GM13977 (cell line): ENCODE data around the gene SCN3B.

ENCODE experiments used
- DNase-seq: peaks from one replicate; pipeline ENCODE4 v3.0.0; 2012; ENCODE audit warnings: low spot score
- CTCF ChIP-seq: IDR thresholded peaks from 2 replicates; pipeline ENCODE4 v1.5.1; 2012; ENCODE audit warnings: mild to moderate bottlenecking, control low read depth; ENCODE audit not compliant: insufficient read depth; ENCODE audit errors: extremely low read depth, missing control alignments
- in situ Hi-C: fragments of 300-500 bp; cut with MboI; formaldehyde crosslinking; loops from one replicate; pipeline ENCODE4 v1.12.0; 2022; ENCODE audit warnings: low sequenced_read_pairs, low pct_unique_long_range_greater_than_20kb, mixed read lengths, inconsistent platforms; ENCODE audit not compliant: unreplicated experiment

SCN3B gene

GRCh38 chr11:123588117-123588863 lies 66.1 kb downstream of the SCN3B start:
- TF ChIP-seq CTCF = no peak
- in situ Hi-C loops = no loop called here
- DNase-seq = no peak

- no peak for TF ChIP-seq CTCF
- no peak for DNase-seq
- in situ Hi-C loops = no loop called here
Measured at GRCh38 chr11:123587559-123587958, 66.9 kb downstream of the SCN3B start.

- DNase-seq = no peak
- in situ Hi-C loops = no loop called here
- TF ChIP-seq CTCF = no peak
Measured at GRCh38 chr11:123587044-123587443, 67.4 kb downstream of the SCN3B start.

- DNase-seq = no peak
- no peak for TF ChIP-seq CTCF
- in situ Hi-C loops = no loop called here
Measured at GRCh38 chr11:123586568-123586967, 67.9 kb downstream of the SCN3B start.

GRCh38 chr11:123585706-123586105 lies 68.7 kb downstream of the SCN3B start:
- no peak for TF ChIP-seq CTCF
- in situ Hi-C loops = no loop called here
- DNase-seq = no peak

DNA sequence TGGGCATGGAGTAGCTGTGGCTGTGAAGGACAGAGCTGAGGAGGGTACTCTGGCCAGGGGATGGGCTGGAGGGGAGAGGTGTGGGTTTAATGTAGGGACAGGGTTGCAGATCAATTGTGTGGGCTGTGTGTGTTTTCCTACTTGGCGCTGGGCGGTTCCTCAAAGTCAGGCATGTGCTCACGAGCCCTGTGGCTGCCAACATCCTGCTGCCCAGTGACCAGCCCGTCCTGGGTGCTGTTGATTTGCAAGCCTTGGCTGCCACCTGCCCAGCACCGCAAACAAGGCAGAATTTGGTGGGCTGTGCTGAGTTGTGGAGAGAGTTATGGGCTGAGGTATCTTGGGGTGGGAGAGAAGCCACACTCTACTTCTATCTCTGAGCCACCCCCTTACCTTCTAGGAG lies 69.2 kb downstream of the SCN3B start:
- no peak for DNase-seq
- in situ Hi-C loops = no loop called here

More for the DNA sequence above, 69.2 kb downstream of the SCN3B start:
- TF ChIP-seq CTCF = no peak
